ENCODE data around the gene IKZF1. TPM values are rescaled to one million over a fixed set of nuclear protein-coding genes. Genes with fewer than 3 reads are reported as not detected.

Gene IKZF1
- total RNA-seq, 6 donors from 2014 or later: 33.8 to 65.1 (median 49.8) TPM

- ATAC-seq (ENCODE audit: low FRiP score in 2 of 2): peak; percentile 82 to 89
- no peaks in the 10 kb centered on the region for H3K9me3 ChIP-seq
- no peak overlapping the region for H3K27ac ChIP-seq
- TF ChIP-seq, protein P1, sequence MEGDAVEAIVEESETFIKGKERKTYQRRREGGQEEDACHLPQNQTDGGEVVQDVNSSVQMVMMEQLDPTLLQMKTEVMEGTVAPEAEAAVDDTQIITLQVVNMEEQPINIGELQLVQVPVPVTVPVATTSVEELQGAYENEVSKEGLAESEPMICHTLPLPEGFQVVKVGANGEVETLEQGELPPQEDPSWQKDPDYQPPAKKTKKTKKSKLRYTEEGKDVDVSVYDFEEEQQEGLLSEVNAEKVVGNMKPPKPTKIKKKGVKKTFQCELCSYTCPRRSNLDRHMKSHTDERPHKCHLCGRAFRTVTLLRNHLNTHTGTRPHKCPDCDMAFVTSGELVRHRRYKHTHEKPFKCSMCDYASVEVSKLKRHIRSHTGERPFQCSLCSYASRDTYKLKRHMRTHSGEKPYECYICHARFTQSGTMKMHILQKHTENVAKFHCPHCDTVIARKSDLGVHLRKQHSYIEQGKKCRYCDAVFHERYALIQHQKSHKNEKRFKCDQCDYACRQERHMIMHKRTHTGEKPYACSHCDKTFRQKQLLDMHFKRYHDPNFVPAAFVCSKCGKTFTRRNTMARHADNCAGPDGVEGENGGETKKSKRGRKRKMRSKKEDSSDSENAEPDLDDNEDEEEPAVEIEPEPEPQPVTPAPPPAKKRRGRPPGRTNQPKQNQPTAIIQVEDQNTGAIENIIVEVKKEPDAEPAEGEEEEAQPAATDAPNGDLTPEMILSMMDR (IDR thresholded peaks at IDR 0.05): peak; percentile 61 to 83 (median 75)
- no peak for TF ChIP-seq POLR2AphosphoS5 (IDR thresholded peaks at IDR 0.05)
- H3K27me3 ChIP-seq: no peaks in the 10 kb centered on the region
- H3K4me3 ChIP-seq: no peak overlapping the region
- no peaks in the 10 kb centered on the region for H3K36me3 ChIP-seq
- peak in 1 of 2 donors; percentile 80 for DNase-seq
- H3K4me1 ChIP-seq: peaks cover 0 to 5% (median 2%) of the 10 kb centered on the region in 4 donors
- 8 to 10% methylated on average over 2 to 4 of the region's 4 CpGs for WGBS, 2 donors
Measured at GRCh38 chr7:50418086-50418515, 113.6 kb downstream of the IKZF1 start.

GRCh38 chr7:50418526-50419290, 114.2 kb downstream of the IKZF1 start:
- no peak overlapping the region for H3K27ac ChIP-seq
- WGBS, 2 donors: 65 to 70% methylated on average over 12 to 14 of the region's 14 CpGs
- no peaks in the 10 kb centered on the region for H3K27me3 ChIP-seq
- DNase-seq (no peak), ATAC-seq (ENCODE audit: low FRiP score in 2 of 2) (no peak)
- no peaks in the 10 kb centered on the region for H3K9me3 ChIP-seq
- TF ChIP-seq POLR2AphosphoS5 (IDR thresholded peaks at IDR 0.05) (no peak), EP300 (IDR thresholded peaks at IDR 0.05) (no peak), POLR2A (IDR thresholded peaks at IDR 0.05) (no peak)
- TF ChIP-seq, protein P1 (IDR thresholded peaks at IDR 0.05): no peak
- no peaks in the 10 kb centered on the region for H3K36me3 ChIP-seq
- no peak overlapping the region for H3K4me3 ChIP-seq
- peaks cover 0 to 5% (median 2%) of the 10 kb centered on the region in 4 donors for H3K4me1 ChIP-seq

- Histone ChIP-seq H3K27me3 (no peaks in the 10 kb centered on the region), H3K9me3 (no peaks in the 10 kb centered on the region), H3K27ac (no peak overlapping the region), H3K36me3 (no peaks in the 10 kb centered on the region), H3K4me1 (peaks cover 0 to 4% (median 2%) of the 10 kb centered on the region in 4 donors), H3K4me3 (no peak overlapping the region)
- TF ChIP-seq POLR2A (IDR thresholded peaks at IDR 0.05): no peak
- TF ChIP-seq, protein P1 (IDR thresholded peaks at IDR 0.05): no peak
- no peak for TF ChIP-seq EP300 (IDR thresholded peaks at IDR 0.05)
- no peak for TF ChIP-seq POLR2AphosphoS5 (IDR thresholded peaks at IDR 0.05)
- WGBS, 2 donors: 67 to 80% methylated on average over 3 of the region's 3 CpGs
- ATAC-seq (ENCODE audit: low FRiP score in 2 of 2) (no peak), DNase-seq (no peak)
Measured at GRCh38 chr7:50421043-50421442, 116.5 kb downstream of the IKZF1 start.

GRCh38 chr7:50422858-50423257, 118.3 kb downstream of the IKZF1 start:
- Histone ChIP-seq H3K36me3 (no peaks in the 10 kb centered on the region), H3K27ac (no peak overlapping the region), H3K9me3 (no peaks in the 10 kb centered on the region), H3K27me3 (no peaks in the 10 kb centered on the region), H3K4me1 (no peaks in the 10 kb centered on the region), H3K4me3 (no peak overlapping the region)
- DNase-seq (no peak), ATAC-seq (ENCODE audit: low FRiP score in 2 of 2) (no peak)
- 70 to 77% methylated on average over 6 of the region's 6 CpGs for WGBS, 2 donors
- TF ChIP-seq EP300 (IDR thresholded peaks at IDR 0.05) (no peak), POLR2A (IDR thresholded peaks at IDR 0.05) (no peak)
- TF ChIP-seq, protein P1 (IDR thresholded peaks at IDR 0.05): no peak

DNA sequence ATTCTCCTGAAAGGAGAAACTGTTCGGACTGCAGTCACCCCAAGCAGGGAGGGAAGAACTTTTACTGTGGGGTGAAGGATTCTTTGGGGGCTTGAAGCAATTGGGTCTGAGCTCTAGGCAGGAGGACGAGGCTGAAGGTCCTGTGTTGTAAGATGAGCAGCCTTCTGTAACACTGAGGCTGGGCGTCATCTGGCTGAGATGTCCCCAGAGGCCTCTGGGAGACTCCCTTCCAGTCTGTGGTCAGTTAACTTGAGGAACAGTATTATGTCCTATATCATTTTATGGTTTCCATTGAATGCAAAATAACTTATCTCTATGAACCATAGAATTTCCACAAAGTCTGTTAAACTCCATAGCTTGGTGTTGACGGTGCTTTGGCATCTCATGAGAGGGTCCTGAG, 119.3 kb downstream of the IKZF1 start:
- Histone ChIP-seq H3K36me3 (no peaks in the 10 kb centered on the region), H3K27ac (no peak overlapping the region), H3K27me3 (no peaks in the 10 kb centered on the region), H3K9me3 (no peaks in the 10 kb centered on the region), H3K4me3 (no peak overlapping the region), H3K4me1 (no peaks in the 10 kb centered on the region)
- no peak for DNase-seq
- WGBS, 2 donors: 81 to 86% methylated on average over 3 to 4 of the region's 4 CpGs
- ATAC-seq (ENCODE audit: low FRiP score in 2 of 2): no peak
- TF ChIP-seq POLR2AphosphoS5 (IDR thresholded peaks at IDR 0.05) (no peak), EP300 (IDR thresholded peaks at IDR 0.05) (no peak), POLR2A (IDR thresholded peaks at IDR 0.05) (no peak)
- TF ChIP-seq, protein P1 (IDR thresholded peaks at IDR 0.05): no peak
